ENCODE data around the gene GARIN6.
"Not testable (repeated sequence)": the region's sequence is repeated elsewhere in the genome, so short reads cannot be mapped to it uniquely, and the experiment has no call there.

Gene GARIN6

GRCh38 chr12:99647453-99647852 is at the start of gene GARIN6:
Gene GARIN6 (plus strand): TSS chr12:99647753. CDS start chr12:99648175, 422 bp downstream.
- DNase-seq: no peak

GRCh38 chr12:99598785-99599184 is 48.8 kb upstream of the GARIN6 start:
- no peak for DNase-seq

GRCh38 chr12:99600388-99600787 is 47.2 kb upstream of the GARIN6 start:
- DNase-seq: no peak

GRCh38 chr12:99609455-99610181 is 37.9 kb upstream of the GARIN6 start:
- DNase-seq: no peak

GRCh38 chr12:99611117-99611516 is 36.4 kb upstream of the GARIN6 start:
- no peak for DNase-seq

GRCh38 chr12:99611599-99611998 is 36.0 kb upstream of the GARIN6 start:
- DNase-seq: no peak

- no peak for DNase-seq
Measured at GRCh38 chr12:99618657-99619056, 28.9 kb upstream of the GARIN6 start.

- no peak for DNase-seq
Measured at GRCh38 chr12:99619389-99620158, 28.0 kb upstream of the GARIN6 start.

GRCh38 chr12:99620159-99620479 is 27.4 kb upstream of the GARIN6 start:
- no peak for DNase-seq

GRCh38 chr12:99624591-99624990 is 23.0 kb upstream of the GARIN6 start:
- not testable (repeated sequence) for DNase-seq

- DNase-seq: no peak
Measured at GRCh38 chr12:99627459-99627858, 20.1 kb upstream of the GARIN6 start.

- no peak for DNase-seq
Measured at GRCh38 chr12:99644629-99645028, 2.9 kb upstream of the GARIN6 start.

GRCh38 chr12:99648183-99648582 is 630 bp downstream of the GARIN6 start:
- no peak for DNase-seq

- no peak for DNase-seq
Measured at GRCh38 chr12:99649551-99649950, 2.0 kb downstream of the GARIN6 start.

- DNase-seq: no peak
Measured at GRCh38 chr12:99658671-99659349, 11.3 kb downstream of the GARIN6 start.

GRCh38 chr12:99670635-99671034 is 23.1 kb downstream of the GARIN6 start:
- no peak for DNase-seq

- no peak for DNase-seq
Measured at GRCh38 chr12:99680276-99680675, 32.7 kb downstream of the GARIN6 start.

GRCh38 chr12:99686142-99686541 is 38.6 kb downstream of the GARIN6 start:
- DNase-seq: no peak

GRCh38 chr12:99695050-99695449 is 47.5 kb downstream of the GARIN6 start:
- no peak for DNase-seq
